ENCODE measurements around the gene LIPJ.

LIPJ gene

DNA sequence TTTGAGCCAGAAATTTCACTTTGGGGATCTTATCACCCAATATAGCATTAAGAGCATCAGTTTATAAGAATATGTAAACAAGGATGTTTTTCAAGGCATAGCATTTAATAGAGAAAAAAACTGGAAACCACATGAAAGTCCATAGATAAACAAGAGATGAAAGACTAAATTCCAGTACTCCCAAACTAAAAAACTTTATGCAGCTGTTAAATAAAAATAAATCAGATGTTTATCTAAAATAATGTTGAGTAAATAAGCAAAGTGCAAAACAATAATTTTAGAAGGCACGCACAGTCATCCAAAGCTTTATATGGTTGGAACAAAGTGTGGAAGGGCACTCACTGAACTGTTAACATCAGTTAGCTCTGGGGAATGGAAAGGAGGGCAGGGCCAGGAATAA, 24.4 kb upstream of the LIPJ start:
- DNase-seq: no peak
- TF ChIP-seq POLR2A (IDR thresholded peaks at IDR 0.05; ENCODE audit: low read length) (no peak), GATA1 (IDR thresholded peaks at IDR 0.05; ENCODE audit: low read depth, low read length) (no peak)

DNA sequence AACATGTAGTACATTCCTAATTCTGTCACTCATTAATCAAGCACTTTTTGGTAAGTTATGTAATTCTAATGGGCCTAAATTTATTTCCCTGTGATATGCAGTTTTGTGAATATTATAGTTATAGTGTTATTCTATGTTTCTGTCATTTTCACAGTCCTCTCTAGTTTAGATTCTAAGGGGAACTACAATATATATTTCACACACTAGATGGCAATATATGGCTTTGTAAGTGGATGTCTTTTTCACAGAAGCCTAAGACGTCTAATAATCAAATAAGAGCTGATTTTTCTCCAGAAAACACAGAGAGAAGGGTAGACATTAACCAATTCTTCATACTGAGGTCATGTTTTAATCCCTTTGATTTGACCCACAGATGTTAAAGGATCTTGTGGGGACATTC, 21.5 kb upstream of the LIPJ start:
- DNase-seq: peak; percentile 2 to 7
- TF ChIP-seq POLR2A (IDR thresholded peaks at IDR 0.05; ENCODE audit: low read length) (no peak), GATA1 (IDR thresholded peaks at IDR 0.05; ENCODE audit: low read depth, low read length) (no peak)

DNA sequence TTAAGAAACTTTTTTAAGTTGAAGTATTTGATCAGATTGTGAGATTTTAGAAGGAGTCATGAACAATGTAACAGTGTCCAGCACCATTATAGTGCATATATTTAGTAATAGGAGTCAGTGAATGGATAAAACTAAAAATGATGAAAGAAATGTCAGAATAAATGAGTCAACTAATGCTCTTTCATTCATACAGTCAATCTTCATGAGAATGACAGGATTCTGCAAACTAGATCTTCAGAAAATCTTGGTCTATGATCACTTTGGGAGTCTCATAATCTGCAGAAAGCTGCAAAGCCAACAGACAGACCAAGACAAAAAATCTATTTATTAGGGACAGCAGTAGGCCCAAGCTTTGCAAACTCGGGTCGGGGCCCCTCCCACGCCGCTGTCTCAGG, 4.2 kb upstream of the LIPJ start:
- TF ChIP-seq POLR2A (IDR thresholded peaks at IDR 0.05; ENCODE audit: low read length) (no peak), GATA1 (IDR thresholded peaks at IDR 0.05; ENCODE audit: low read depth, low read length) (no peak)
- no peak for DNase-seq

DNA sequence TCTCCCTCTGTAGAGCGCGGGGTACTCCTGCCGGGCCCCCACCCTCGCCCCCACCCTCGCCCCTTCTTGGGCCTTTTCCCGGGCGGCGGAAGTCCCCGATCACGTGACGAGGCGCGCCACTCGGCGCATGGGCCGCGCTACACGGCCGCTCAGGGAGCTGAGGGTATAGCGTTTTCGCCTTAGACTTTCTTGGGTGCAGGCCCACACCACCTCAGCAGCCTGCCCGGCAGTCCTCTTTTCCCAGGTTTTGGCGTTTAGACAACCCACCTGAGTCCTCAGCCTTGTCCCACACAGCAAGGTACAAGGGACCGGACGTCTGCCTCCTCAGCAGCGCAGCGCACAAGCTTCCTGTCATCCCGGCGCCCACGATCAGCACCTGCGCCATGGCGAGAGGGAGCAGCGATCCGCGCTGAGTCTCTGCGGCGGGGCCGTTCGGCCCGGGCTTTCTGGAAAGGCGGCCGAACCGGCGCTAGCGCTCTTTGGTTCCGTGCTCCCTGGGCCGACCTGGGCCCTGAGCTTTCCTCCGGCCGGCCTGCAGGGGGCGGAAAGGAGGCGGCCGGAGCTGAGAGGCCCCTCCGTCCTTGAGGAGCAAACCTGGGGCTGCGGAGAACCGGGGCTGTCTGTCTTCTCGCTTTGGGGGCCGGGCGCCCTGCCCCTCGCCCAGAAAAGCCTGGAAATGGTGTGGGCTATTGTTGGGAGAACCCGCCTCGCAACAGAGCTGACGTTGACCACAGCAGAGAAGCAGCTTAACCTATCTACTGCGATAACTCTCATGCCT, 3.6 kb upstream of the LIPJ start, which contains the start of gene RNLS:
TSS of gene RNLS (minus strand) at position 513 of the 778 bp plus-strand sequence.
- peak; percentile 77 to 78 for DNase-seq
- TF ChIP-seq POLR2A (IDR thresholded peaks at IDR 0.05; ENCODE audit: low read length): peak; percentile 49
- TF ChIP-seq GATA1 (IDR thresholded peaks at IDR 0.05; ENCODE audit: low read depth, low read length): no peak

DNA sequence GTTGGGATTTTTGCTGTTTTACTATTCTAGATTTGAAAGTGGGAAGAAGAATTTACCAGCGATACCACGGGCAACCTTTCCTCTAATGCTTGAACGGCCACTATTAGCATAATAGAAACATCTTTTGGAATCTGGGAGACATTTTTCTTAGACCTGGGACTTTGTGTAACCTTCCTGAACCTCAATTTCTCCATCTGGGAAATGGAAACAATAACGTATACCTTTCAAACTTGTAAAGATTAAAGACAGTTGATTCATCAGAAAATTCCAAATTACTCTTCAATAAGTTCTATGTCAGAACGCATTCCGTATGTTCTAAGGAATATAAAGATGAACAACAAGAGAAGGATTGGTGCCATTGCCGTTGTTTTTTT, 3.0 kb upstream of the LIPJ start:
- no peak for DNase-seq
- no peak for TF ChIP-seq GATA1 (IDR thresholded peaks at IDR 0.05; ENCODE audit: low read depth, low read length)
- TF ChIP-seq POLR2A (IDR thresholded peaks at IDR 0.05; ENCODE audit: low read length): no peak

DNA sequence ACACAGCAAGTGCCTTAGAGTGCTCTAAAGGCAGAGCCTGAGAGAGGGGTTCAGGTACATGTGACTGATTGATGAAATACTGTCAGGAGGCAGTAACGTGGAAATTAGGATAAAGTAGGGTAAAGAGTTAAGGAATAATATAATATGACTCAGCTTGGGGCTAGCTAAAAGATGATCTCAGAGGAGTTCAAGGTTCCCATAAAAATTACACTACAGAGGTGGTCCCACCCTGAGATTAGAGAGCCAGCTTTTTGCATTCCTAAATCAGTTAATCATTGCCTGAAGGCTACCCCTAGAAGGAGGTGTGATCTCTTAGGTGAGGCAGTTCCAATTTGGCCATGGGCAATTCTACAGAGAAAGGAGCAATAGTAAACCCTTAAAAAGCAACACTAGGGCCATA, 5.8 kb downstream of the LIPJ start:
- TF ChIP-seq GATA1 (IDR thresholded peaks at IDR 0.05; ENCODE audit: low read depth, low read length): no peak
- TF ChIP-seq POLR2A (IDR thresholded peaks at IDR 0.05; ENCODE audit: low read length): no peak
- no peak for DNase-seq

DNA sequence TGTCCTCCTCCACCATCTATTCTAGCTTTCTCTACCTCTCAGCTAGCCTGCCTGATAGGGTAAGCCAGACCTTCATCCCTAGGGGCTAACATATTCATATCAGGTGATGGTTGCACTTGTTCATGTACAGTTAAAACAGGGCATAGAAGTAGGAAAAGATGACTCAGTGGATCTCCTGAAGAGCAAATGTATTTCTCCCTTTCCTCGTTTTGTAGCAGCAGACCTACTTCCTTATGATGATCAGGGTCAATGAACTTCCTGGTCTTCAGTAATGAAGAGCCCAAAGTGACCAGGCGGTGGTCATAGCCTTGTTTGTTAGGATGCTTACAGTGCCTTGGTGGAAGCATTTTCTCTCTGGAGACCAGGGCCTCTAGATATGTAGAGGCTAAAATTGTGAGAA, 6.3 kb downstream of the LIPJ start:
- TF ChIP-seq GATA1 (IDR thresholded peaks at IDR 0.05; ENCODE audit: low read depth, low read length) (no peak), POLR2A (IDR thresholded peaks at IDR 0.05; ENCODE audit: low read length) (no peak)
- DNase-seq: no peak

DNA sequence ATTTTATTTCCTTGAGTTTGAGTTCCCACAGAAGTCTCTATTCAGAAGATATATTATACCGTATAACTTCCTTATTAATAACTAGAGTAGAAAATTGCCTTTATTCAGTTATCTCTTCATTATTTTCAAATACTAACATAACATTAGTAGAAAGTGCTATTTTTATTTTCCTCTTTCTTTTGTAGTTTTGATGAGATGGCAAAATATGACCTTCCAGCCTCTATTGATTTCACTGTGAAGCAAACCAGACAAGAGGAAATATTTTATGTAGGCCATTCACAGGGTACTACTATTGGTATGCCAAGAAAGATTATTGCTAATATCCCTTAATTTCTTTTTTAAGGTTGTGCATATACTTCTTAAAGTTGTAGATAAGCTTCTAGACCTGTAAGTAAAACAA, 7.9 kb downstream of the LIPJ start:
- TF ChIP-seq POLR2A (IDR thresholded peaks at IDR 0.05; ENCODE audit: low read length) (no peak), GATA1 (IDR thresholded peaks at IDR 0.05; ENCODE audit: low read depth, low read length) (no peak)
- DNase-seq: no peak

DNA sequence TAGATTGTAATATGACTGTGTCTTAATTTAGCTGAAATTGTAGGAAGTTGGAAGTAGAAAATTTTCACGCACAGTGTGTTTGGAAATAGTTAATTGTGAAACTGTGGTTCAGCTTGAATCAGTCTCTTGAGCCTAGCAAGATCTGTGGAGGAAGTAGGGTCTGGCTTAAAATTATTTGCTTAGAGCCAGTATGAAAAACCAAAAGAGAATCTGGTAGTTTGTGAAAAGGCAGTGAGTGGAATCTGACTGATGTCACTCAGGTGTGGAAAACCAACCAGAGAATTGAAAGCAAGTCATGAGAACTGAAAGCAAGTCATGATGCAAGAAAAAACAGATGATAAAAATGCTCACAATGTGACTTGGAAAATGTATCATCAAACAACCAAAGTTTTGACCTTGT, 11.5 kb downstream of the LIPJ start:
- TF ChIP-seq POLR2A (IDR thresholded peaks at IDR 0.05; ENCODE audit: low read length) (no peak), GATA1 (IDR thresholded peaks at IDR 0.05; ENCODE audit: low read depth, low read length) (no peak)
- no peak for DNase-seq

DNA sequence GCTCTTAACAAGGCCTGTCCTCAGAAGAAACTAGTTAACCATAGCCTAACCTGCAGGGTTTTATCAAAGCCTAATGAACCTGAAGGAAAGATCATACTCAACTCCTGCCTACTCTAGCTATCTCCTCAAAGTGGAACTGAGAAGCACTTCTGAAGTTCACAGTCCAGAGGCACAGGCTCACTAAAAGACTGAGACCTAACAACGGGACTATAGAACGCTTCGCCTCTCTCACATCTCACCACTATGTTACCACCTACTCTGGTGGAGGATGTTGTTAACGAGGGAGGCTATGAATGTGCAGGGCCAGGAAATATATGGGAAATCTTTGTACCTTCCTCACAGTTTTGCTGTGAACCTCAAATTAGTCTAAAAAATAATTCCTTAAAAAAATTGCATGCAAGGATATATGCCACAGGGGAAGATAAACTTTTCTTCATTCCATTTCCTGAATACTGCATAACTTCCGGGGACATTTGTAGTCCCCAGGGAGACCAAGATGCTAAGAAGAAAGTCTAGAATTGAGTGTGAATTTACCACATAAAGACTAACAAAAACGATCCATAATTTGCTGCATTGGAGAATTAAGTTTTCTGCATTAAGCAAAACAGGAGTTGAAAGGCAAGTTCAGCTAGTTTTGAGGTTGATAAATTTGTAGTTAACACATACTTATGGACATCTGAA, 21.6 kb downstream of the LIPJ start:
- no peak for TF ChIP-seq POLR2A (IDR thresholded peaks at IDR 0.05; ENCODE audit: low read length)
- no peak for TF ChIP-seq GATA1 (IDR thresholded peaks at IDR 0.05; ENCODE audit: low read depth, low read length)
- no peak for DNase-seq

DNA sequence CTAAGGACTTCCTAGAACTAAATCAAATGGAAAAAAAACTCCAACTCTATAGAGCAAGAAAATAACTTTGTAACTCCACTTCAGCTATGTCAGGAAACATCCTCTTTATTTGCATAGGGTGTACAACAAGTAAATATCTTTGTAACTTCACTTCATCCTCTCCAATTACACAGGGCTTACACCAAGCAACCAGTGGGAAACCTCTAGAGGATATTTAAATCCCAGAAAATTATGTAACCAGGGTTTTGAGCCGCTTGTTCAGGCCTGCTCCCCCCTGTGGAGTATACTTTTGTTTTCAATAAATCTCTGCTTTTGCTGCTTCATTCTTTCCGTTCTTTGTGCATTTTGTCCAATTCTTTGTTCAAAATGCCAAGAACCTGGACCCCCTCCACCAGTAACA, 22.2 kb downstream of the LIPJ start:
- no peak for TF ChIP-seq GATA1 (IDR thresholded peaks at IDR 0.05; ENCODE audit: low read depth, low read length)
- TF ChIP-seq POLR2A (IDR thresholded peaks at IDR 0.05; ENCODE audit: low read length): no peak
- DNase-seq: no peak

DNA sequence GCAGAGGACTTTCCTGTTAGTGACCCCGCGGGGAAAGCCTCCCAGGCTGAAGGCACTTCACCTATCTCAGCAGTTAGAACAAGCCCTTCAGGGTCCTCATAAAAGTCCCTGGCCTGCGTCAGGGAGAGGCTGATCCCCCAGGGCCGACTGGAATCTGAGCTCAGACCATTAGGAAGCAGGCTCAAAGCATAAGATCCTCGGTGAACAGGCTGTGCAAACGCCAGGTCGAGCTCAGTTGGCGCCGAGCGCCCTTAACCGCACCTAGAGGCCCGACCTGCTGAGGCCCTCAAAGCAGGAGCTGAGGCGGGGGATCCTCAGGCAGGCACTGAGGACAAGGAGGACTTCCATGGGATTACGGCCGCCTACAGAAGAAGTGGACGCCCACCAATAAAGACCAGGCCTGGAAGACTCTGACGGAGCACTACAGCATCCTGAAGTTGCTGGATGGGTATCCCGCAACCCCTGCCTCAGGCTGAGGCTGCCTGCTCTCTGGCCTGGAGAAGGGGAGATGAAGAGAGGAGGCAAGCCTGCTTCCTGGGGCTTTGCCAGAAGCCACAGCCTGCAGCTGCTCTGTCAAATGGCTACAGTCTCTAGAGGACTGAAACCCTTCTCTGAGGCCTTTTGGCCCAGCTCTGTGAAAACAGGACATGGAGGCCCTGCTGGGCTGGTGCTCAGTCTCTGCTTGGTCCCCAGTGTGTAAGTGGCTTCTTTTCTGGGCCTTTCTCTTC, 29.9 kb downstream of the LIPJ start:
- no peak for DNase-seq
- no peak for TF ChIP-seq POLR2A (IDR thresholded peaks at IDR 0.05; ENCODE audit: low read length)

DNA sequence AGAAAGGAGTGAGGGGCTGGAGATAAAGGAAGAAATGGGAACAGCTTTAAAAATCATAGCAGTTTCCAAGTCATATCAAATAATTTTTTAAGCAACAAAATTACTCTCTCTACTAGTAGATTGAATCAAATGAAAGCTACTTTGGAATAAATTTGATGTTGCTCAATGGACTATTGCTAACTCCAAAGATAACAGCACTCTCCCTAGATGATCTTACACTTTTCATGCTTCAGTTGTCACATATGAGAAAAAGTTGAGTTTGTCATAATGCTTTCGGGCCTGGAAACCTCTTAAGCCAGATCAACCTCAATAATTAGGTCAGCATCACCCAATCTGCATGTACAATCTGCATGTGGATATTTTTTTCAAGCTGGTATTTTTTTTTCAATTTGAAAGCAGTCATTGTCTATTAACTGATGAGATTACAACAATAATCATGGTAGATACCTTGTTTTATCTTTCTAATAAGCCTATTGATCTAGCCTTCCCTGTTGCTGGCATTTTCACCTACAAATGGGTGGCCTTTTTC, 31.3 kb downstream of the LIPJ start:
- no peak for DNase-seq
- TF ChIP-seq GATA1 (IDR thresholded peaks at IDR 0.05; ENCODE audit: low read depth, low read length): no peak
- TF ChIP-seq POLR2A (IDR thresholded peaks at IDR 0.05; ENCODE audit: low read length): no peak

DNA sequence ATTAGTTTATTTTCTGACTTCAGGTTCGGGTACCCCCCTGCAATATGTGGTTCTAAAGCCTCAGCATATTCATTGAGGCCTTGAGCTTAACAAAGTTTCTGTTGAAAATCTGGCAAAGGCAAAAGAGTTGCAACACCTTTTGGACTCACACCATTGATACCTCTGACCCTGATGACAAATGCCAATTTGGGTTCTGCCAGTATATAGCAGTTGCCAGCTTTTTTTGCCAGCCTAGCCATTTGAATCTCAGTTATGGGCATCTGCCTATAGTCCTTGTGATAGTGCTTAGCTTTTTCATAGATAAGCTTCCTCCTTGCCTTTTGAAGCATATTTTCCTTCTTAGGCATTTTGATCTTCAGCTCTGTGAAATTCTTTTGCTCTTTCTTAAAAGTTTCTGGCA, 31.9 kb downstream of the LIPJ start:
- no peak for DNase-seq
- no peak for TF ChIP-seq GATA1 (IDR thresholded peaks at IDR 0.05; ENCODE audit: low read depth, low read length)
- TF ChIP-seq POLR2A (IDR thresholded peaks at IDR 0.05; ENCODE audit: low read length): no peak

All from erythroblast (primary cell).